ENCODE measurements around the gene ATP9A.
"Not testable (repeated sequence)": the region's sequence is repeated elsewhere in the genome, so short reads cannot be mapped to it uniquely, and the experiment has no call there.

The ATP9A gene

GRCh38 chr20:51647674-51648570, 120.3 kb downstream of the ATP9A start:
- Histone ChIP-seq H3K9me3 (ENCODE audit: low read depth, low read length) (no peaks in the 10 kb centered on the region), H3K27ac (no peak overlapping the region), H3K4me3 (no peak overlapping the region), H3K36me3 (ENCODE audit: insufficient read depth, low read length) (no peaks in the 10 kb centered on the region), H3K9ac (ENCODE audit: insufficient read length) (no peak overlapping the region)
- DNase-seq (ENCODE audit: low read depth, low spot score): no peak
- no peak for TF ChIP-seq FOXP2 (optimal IDR thresholded peaks at IDR 0.05; ENCODE audit: control extremely low read depth, extremely low read length, insufficient read depth)
- no peak for TF ChIP-seq POLR2AphosphoS5 (IDR thresholded peaks at IDR 0.05; ENCODE audit: borderline replicate concordance, low read depth, low read length)
- no peak for TF ChIP-seq EZH2 (IDR thresholded peaks at IDR 0.05)

GRCh38 chr20:51643810-51644209, 124.4 kb downstream of the ATP9A start:
- not testable (repeated sequence) for H3K36me3 ChIP-seq (ENCODE audit: insufficient read depth, low read length); DNase-seq (ENCODE audit: low read depth, low spot score); H3K9ac ChIP-seq (ENCODE audit: insufficient read length); H3K4me3 ChIP-seq; H3K9me3 ChIP-seq (ENCODE audit: low read depth, low read length)
- H3K27ac ChIP-seq: 0 out of 2 replicates have a peak overlapping the region, but pooled peaks have one; percentile 69

GRCh38 chr20:51643390-51643789, 124.8 kb downstream of the ATP9A start:
- Histone ChIP-seq H3K4me3 (no peak overlapping the region), H3K36me3 (ENCODE audit: insufficient read depth, low read length) (no peaks in the 10 kb centered on the region), H3K9me3 (ENCODE audit: low read depth, low read length) (no peaks in the 10 kb centered on the region), H3K27ac (peak overlapping the region; percentile 69; the same call in 1 of the 2 replicates), H3K9ac (ENCODE audit: insufficient read length) (no peak overlapping the region)
- TF ChIP-seq EZH2 (IDR thresholded peaks at IDR 0.05) (no peak), POLR2AphosphoS5 (IDR thresholded peaks at IDR 0.05; ENCODE audit: borderline replicate concordance, low read depth, low read length) (no peak), FOXP2 (optimal IDR thresholded peaks at IDR 0.05; ENCODE audit: control extremely low read depth, extremely low read length, insufficient read depth) (no peak)
- no peak for DNase-seq (ENCODE audit: low read depth, low spot score)

GRCh38 chr20:51641866-51642265, 126.3 kb downstream of the ATP9A start:
- no peak overlapping the region for H3K4me3 ChIP-seq
- no peaks in the 10 kb centered on the region for H3K9me3 ChIP-seq (ENCODE audit: low read depth, low read length)
- DNase-seq (ENCODE audit: low read depth, low spot score): no peak
- H3K27ac ChIP-seq: no peak overlapping the region
- no peak overlapping the region for H3K9ac ChIP-seq (ENCODE audit: insufficient read length)
- H3K36me3 ChIP-seq (ENCODE audit: insufficient read depth, low read length): no peaks in the 10 kb centered on the region
- TF ChIP-seq FOXP2 (optimal IDR thresholded peaks at IDR 0.05; ENCODE audit: control extremely low read depth, extremely low read length, insufficient read depth) (no peak), EZH2 (IDR thresholded peaks at IDR 0.05) (no peak), POLR2AphosphoS5 (IDR thresholded peaks at IDR 0.05; ENCODE audit: borderline replicate concordance, low read depth, low read length) (no peak)

GRCh38 chr20:51640743-51641142, 127.4 kb downstream of the ATP9A start:
- H3K4me3 ChIP-seq: no peak overlapping the region
- no peak for DNase-seq (ENCODE audit: low read depth, low spot score)
- H3K27ac ChIP-seq: no peak overlapping the region
- no peak for TF ChIP-seq FOXP2 (optimal IDR thresholded peaks at IDR 0.05; ENCODE audit: control extremely low read depth, extremely low read length, insufficient read depth)
- TF ChIP-seq POLR2AphosphoS5 (IDR thresholded peaks at IDR 0.05; ENCODE audit: borderline replicate concordance, low read depth, low read length): no peak
- no peak for TF ChIP-seq EZH2 (IDR thresholded peaks at IDR 0.05)
- H3K9me3 ChIP-seq (ENCODE audit: low read depth, low read length): no peaks in the 10 kb centered on the region
- no peaks in the 10 kb centered on the region for H3K36me3 ChIP-seq (ENCODE audit: insufficient read depth, low read length)
- H3K9ac ChIP-seq (ENCODE audit: insufficient read length): no peak overlapping the region

- H3K4me3 ChIP-seq: no peak overlapping the region
- DNase-seq (ENCODE audit: low read depth, low spot score): no peak
Observed at GRCh38 chr20:51639206-51639832, 128.9 kb downstream of the ATP9A start.

GRCh38 chr20:51637241-51637640, 130.9 kb downstream of the ATP9A start:
- no peaks in the 10 kb centered on the region for H3K9me3 ChIP-seq (ENCODE audit: low read depth, low read length)
- no peak overlapping the region for H3K27ac ChIP-seq
- H3K4me3 ChIP-seq: no peak overlapping the region
- H3K36me3 ChIP-seq (ENCODE audit: insufficient read depth, low read length): no peaks in the 10 kb centered on the region
- no peak for DNase-seq (ENCODE audit: low read depth, low spot score)
- H3K9ac ChIP-seq (ENCODE audit: insufficient read length): no peak overlapping the region
- TF ChIP-seq FOXP2 (optimal IDR thresholded peaks at IDR 0.05; ENCODE audit: control extremely low read depth, extremely low read length, insufficient read depth) (no peak), POLR2AphosphoS5 (IDR thresholded peaks at IDR 0.05; ENCODE audit: borderline replicate concordance, low read depth, low read length) (no peak), EZH2 (IDR thresholded peaks at IDR 0.05) (no peak)

More at GRCh38 chr20:51639206-51639832, 128.9 kb downstream of the ATP9A start:
- H3K36me3 ChIP-seq (ENCODE audit: insufficient read depth, low read length): no peaks in the 10 kb centered on the region
- no peak overlapping the region for H3K27ac ChIP-seq
- TF ChIP-seq EZH2 (IDR thresholded peaks at IDR 0.05): no peak
- TF ChIP-seq FOXP2 (optimal IDR thresholded peaks at IDR 0.05; ENCODE audit: control extremely low read depth, extremely low read length, insufficient read depth): no peak
- TF ChIP-seq POLR2AphosphoS5 (IDR thresholded peaks at IDR 0.05; ENCODE audit: borderline replicate concordance, low read depth, low read length): no peak
- no peak overlapping the region for H3K9ac ChIP-seq (ENCODE audit: insufficient read length)
- H3K9me3 ChIP-seq (ENCODE audit: low read depth, low read length): no peaks in the 10 kb centered on the region

GRCh38 chr20:51636123-51636522, 132.1 kb downstream of the ATP9A start:
- DNase-seq (ENCODE audit: low read depth, low spot score): no peak
- Histone ChIP-seq H3K9me3 (ENCODE audit: low read depth, low read length) (no peaks in the 10 kb centered on the region), H3K27ac (no peak overlapping the region), H3K9ac (ENCODE audit: insufficient read length) (no peak overlapping the region), H3K4me3 (no peak overlapping the region), H3K36me3 (ENCODE audit: insufficient read depth, low read length) (no peaks in the 10 kb centered on the region)
- TF ChIP-seq EZH2 (IDR thresholded peaks at IDR 0.05): no peak
- no peak; the same call in 1 of the 2 replicates for TF ChIP-seq POLR2AphosphoS5 (IDR thresholded peaks at IDR 0.05; ENCODE audit: borderline replicate concordance, low read depth, low read length)
- TF ChIP-seq FOXP2 (optimal IDR thresholded peaks at IDR 0.05; ENCODE audit: control extremely low read depth, extremely low read length, insufficient read depth): no peak

Data from SK-N-MC (cell line).